HG02885 (cell line): ENCODE measurements around the gene CPNE5.

ENCODE experiments used
- ATAC-seq: cut with Tn5 transposase; IDR thresholded peaks from one replicate; pipeline ENCODE4 v1.9.1; 2021; ENCODE audit warnings: mild to moderate bottlenecking; ENCODE audit not compliant: unreplicated experiment, poor library complexity

The CPNE5 gene

GRCh38 chr6:36797055-36797454, 42.2 kb downstream of the CPNE5 start:
- no peak for ATAC-seq

- ATAC-seq, result no peak
Observed at GRCh38 chr6:36794713-36795065, 44.6 kb downstream of the CPNE5 start.

GRCh38 chr6:36793913-36794712, 45.1 kb downstream of the CPNE5 start:
- ATAC-seq, result no peak

- ATAC-seq, result no peak
Observed at GRCh38 chr6:36793296-36793912, 45.8 kb downstream of the CPNE5 start.

- no peak for ATAC-seq
Observed at GRCh38 chr6:36791521-36792135, 47.6 kb downstream of the CPNE5 start.

- no peak for ATAC-seq
Observed at GRCh38 chr6:36791085-36791484, 48.2 kb downstream of the CPNE5 start.

GRCh38 chr6:36788768-36789167, 50.5 kb downstream of the CPNE5 start:
- no peak for ATAC-seq

- no peak for ATAC-seq
Observed at GRCh38 chr6:36788186-36788585, 51.1 kb downstream of the CPNE5 start.

- no peak for ATAC-seq
Observed at GRCh38 chr6:36787210-36787609, 52.0 kb downstream of the CPNE5 start.

GRCh38 chr6:36786055-36786675, 53.1 kb downstream of the CPNE5 start:
- no peak for ATAC-seq

- no peak for ATAC-seq
Observed at GRCh38 chr6:36784376-36784636, 54.9 kb downstream of the CPNE5 start.

- no peak for ATAC-seq
Observed at GRCh38 chr6:36783603-36784375, 55.5 kb downstream of the CPNE5 start.

GRCh38 chr6:36781669-36782068, 57.6 kb downstream of the CPNE5 start:
- no peak for ATAC-seq

- no peak for ATAC-seq
Observed at GRCh38 chr6:36780442-36781177, 58.6 kb downstream of the CPNE5 start.

GRCh38 chr6:36779227-36779626, 60.0 kb downstream of the CPNE5 start:
- no peak for ATAC-seq

GRCh38 chr6:36777801-36778200, 61.4 kb downstream of the CPNE5 start:
- no peak for ATAC-seq

- no peak for ATAC-seq
Observed at GRCh38 chr6:36776167-36776566, 63.1 kb downstream of the CPNE5 start.

- ATAC-seq, result no peak
Observed at GRCh38 chr6:36774331-36774730, 64.9 kb downstream of the CPNE5 start.

- ATAC-seq, result no peak
Observed at GRCh38 chr6:36772397-36772796, 66.8 kb downstream of the CPNE5 start.

- ATAC-seq, result no peak
Observed at GRCh38 chr6:36771145-36771544, 68.1 kb downstream of the CPNE5 start.
